Activated CD8-positive, alpha-beta T cell treated with anti-CD3 and anti-CD28 coated beads, Interleukin-2, amount 10 ng/mL, durations not matched to agents 7 days and 5 days (primary cell): ENCODE data around the gene CASTOR2. TPM values are rescaled to one million over a fixed set of nuclear protein-coding genes. Genes with fewer than 3 reads are reported as not detected.
"Not testable (repeated sequence)": the region's sequence is repeated elsewhere in the genome, so short reads cannot be mapped to it uniquely, and the experiment has no call there.

ENCODE experiments used
- ATAC-seq: fragments of 150-1000 bp; cut with Tn5 transposase; one replicate; pipeline ENCODE4 v1.10.0; 2021; ENCODE audit warnings: moderate library complexity
- CTCF ChIA-PET: fragments of 350-600 bp; sonication (Branson Sonifier 250); formaldehyde crosslinking; loops from one replicate; lab custom pipeline; 2021; ENCODE audit warnings: antibody characterized with exemption; lab: Charles Lee
- POLR2A ChIA-PET: fragments of 350-600 bp; sonication (Branson Sonifier 250); formaldehyde crosslinking; loops from one replicate; lab custom pipeline; 2021; ENCODE audit warnings: antibody characterized with exemption; lab: Charles Lee
- DNase-seq: peaks from one replicate; pipeline ENCODE4 v3.0.0-alpha.2; 2020
- H3K27ac Mint-ChIP-seq: one replicate; pipeline ENCODE4 v1.8.0; 2021; ENCODE audit warnings: mild to moderate bottlenecking, mixed read lengths
- H3K27me3 Mint-ChIP-seq: one replicate; pipeline ENCODE4 v1.8.0; 2021; ENCODE audit warnings: low read depth, mixed read lengths
- H3K36me3 Mint-ChIP-seq: one replicate; pipeline ENCODE4 v1.8.0; 2021; ENCODE audit warnings: low read depth, mixed read lengths
- H3K4me1 Mint-ChIP-seq: one replicate; pipeline ENCODE4 v1.8.0; 2021; ENCODE audit warnings: low read depth, mixed read lengths
- H3K4me3 Mint-ChIP-seq: one replicate; pipeline ENCODE4 v1.8.0; 2021; ENCODE audit warnings: mild to moderate bottlenecking, mixed read lengths
- H3K9me3 Mint-ChIP-seq: one replicate; pipeline ENCODE4 v1.8.0; 2022; ENCODE audit warnings: mixed read lengths; ENCODE audit not compliant: insufficient read depth
- total RNA-seq, 2 experiments: library from RNA; stranded (reverse); gene quantifications; one replicate each; pipeline ENCODE4 v1.2.3, GENCODE V29; 2021

The CASTOR2 gene
- total RNA-seq: 1 to 10 TPM; 3.3 to 4.4 TPM

DNA sequence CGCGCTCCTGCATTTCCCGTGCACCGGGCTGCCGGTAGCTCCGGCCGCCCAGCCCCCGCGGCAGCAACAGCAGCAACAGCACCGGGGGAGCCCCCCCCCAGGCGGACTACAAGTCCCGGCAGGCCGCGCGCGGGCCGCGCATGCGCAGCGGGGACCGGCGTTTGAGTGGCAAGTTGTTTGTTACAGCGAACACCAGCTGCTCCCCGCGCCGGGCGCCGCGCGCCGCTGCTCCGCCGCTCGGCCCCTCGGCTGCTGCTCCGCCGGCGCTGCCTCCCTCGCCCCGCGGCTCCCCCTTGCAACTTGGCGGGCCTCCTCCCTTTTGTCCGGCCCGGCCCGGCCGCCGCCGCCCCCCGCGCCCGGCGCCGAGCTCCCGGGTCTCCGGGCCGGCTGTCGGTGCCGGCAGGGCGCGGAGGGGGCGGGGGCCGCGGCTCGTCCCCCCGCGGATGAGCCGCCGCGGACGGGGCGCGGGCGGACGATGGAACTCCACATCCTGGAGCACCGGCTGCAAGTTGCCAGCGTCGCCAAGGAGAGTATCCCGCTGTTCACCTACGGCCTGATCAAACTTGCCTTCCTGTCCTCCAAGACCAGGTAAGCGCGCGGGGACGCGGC, at the start of gene CASTOR2:
Gene CASTOR2 (plus strand): TSS at position 195 of the 609 bp plus-strand sequence. CDS start 281 bp downstream, at position 476.
- peak within 1 kb of the TSS; percentile 46 for H3K4me3 Mint-ChIP-seq
- H3K4me1 Mint-ChIP-seq, CTCF ChIA-PET, H3K9me3 Mint-ChIP-seq, POLR2A ChIA-PET, H3K36me3 Mint-ChIP-seq, H3K27ac Mint-ChIP-seq, H3K27me3 Mint-ChIP-seq: not testable (repeated sequence)
- DNase-seq: peak; percentile 79
- peak; percentile 94 for ATAC-seq

DNA sequence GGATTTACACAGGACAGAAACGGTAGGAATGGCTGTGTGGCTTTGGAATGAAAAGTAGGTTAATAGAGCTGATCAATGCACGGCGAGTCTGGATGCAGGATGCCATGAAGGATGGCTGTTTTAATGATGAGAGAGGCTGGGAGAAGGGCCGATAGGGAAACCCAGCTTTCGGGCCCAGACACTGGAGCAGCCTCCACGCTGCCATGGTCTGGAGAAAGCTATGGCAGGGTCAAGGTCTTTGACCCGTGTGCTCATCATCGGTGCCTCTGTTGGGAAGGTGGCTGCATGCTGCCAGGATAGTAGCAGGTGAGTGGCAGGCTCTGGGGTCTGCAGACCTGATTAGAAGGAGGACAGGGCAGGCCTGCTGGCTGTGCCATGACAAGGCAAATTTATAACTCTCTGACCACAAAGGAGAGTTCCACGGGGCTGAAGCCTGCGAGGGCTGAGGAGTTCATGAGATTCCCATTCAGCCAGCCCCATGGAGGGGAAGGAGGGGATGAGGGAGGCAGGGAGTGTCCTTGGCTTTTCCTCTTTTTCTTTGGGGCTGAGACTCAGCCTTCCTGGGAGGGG, 42.1 kb upstream of the CASTOR2 start:
- CTCF ChIA-PET, DNase-seq, H3K27ac Mint-ChIP-seq, H3K9me3 Mint-ChIP-seq, ATAC-seq, H3K36me3 Mint-ChIP-seq, H3K4me1 Mint-ChIP-seq, H3K27me3 Mint-ChIP-seq, POLR2A ChIA-PET, H3K4me3 Mint-ChIP-seq: not testable (repeated sequence)

- H3K4me3 Mint-ChIP-seq, H3K9me3 Mint-ChIP-seq, POLR2A ChIA-PET, H3K27me3 Mint-ChIP-seq, ATAC-seq, CTCF ChIA-PET, H3K36me3 Mint-ChIP-seq, H3K4me1 Mint-ChIP-seq, H3K27ac Mint-ChIP-seq, DNase-seq: not testable (repeated sequence)
Measured at GRCh38 chr7:74923644-74924043, 40.9 kb upstream of the CASTOR2 start.

- H3K27ac Mint-ChIP-seq, H3K4me1 Mint-ChIP-seq, DNase-seq, POLR2A ChIA-PET, H3K36me3 Mint-ChIP-seq, H3K9me3 Mint-ChIP-seq, H3K4me3 Mint-ChIP-seq, H3K27me3 Mint-ChIP-seq, CTCF ChIA-PET: not testable (repeated sequence)
- ATAC-seq: peak; percentile 29
Measured at GRCh38 chr7:74926968-74927367, 37.5 kb upstream of the CASTOR2 start.

GRCh38 chr7:74931563-74932328, 32.8 kb upstream of the CASTOR2 start:
- POLR2A ChIA-PET, H3K9me3 Mint-ChIP-seq, H3K27me3 Mint-ChIP-seq, CTCF ChIA-PET, H3K4me3 Mint-ChIP-seq, H3K36me3 Mint-ChIP-seq, ATAC-seq, DNase-seq, H3K4me1 Mint-ChIP-seq, H3K27ac Mint-ChIP-seq: not testable (repeated sequence)

DNA sequence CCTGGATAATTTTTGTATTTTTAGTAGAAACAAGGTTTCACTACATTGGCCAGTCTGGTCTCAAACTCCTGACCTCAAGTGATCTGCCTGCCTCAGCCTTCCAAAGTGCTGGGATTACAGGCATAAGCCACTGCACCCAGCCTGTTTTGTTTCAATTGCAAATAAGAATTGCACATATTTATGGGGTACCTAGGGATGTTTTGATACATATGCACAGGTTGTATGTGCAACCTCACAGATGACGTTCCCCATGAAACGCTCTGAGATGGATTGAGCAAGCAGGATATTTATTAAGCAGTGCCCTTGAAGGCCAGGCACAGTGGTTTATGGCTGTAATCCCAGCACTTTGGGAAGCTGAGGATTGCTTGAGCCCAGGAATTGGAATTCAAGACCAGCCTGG, 25.1 kb upstream of the CASTOR2 start:
- CTCF ChIA-PET, H3K4me1 Mint-ChIP-seq, H3K36me3 Mint-ChIP-seq, H3K27ac Mint-ChIP-seq, POLR2A ChIA-PET, H3K27me3 Mint-ChIP-seq, ATAC-seq, DNase-seq, H3K9me3 Mint-ChIP-seq, H3K4me3 Mint-ChIP-seq: not testable (repeated sequence)

DNA sequence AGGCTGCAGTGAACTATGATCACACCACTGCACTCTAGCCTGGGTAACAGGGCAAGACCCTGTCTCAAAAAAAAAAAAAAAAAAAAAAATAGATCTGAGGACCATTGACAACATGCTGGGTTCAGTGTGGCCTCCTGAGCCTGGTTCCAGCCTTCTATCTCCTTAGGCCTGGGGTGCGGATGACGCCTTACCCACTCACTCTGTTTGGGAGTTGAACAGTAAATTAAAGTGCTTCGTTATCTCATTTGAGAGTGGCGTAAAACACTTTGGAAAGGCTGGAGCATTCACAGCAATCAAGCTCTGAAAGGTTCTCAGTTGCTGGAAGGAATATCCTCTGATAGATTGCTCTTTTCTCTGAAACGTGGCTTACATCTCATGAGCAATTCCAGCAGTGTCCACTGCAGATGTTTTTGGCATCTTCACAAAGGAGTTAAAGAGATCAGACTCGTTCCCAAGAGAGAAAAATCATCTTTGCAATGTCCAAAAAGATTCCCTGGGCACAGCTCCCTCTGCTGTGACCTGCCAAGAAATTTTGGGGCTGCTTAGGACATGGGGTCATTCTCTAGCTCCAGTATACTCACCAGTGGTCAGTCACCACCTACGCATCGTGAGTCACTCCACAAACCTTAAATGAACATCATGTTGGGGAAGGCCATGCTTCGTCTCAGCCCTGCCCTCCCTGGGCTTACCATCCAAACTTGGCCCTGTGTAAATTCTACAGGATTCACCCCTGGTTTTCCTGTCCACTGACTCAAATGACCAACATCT, 23.0 kb upstream of the CASTOR2 start:
- ATAC-seq, CTCF ChIA-PET, H3K36me3 Mint-ChIP-seq, H3K27me3 Mint-ChIP-seq, DNase-seq, H3K4me1 Mint-ChIP-seq, H3K27ac Mint-ChIP-seq, H3K4me3 Mint-ChIP-seq, H3K9me3 Mint-ChIP-seq, POLR2A ChIA-PET: not testable (repeated sequence)

GRCh38 chr7:74943923-74944322, 20.6 kb upstream of the CASTOR2 start:
- H3K4me1 Mint-ChIP-seq, DNase-seq, H3K4me3 Mint-ChIP-seq, POLR2A ChIA-PET, H3K27me3 Mint-ChIP-seq, H3K9me3 Mint-ChIP-seq, H3K27ac Mint-ChIP-seq, H3K36me3 Mint-ChIP-seq, CTCF ChIA-PET, ATAC-seq: not testable (repeated sequence)

DNA sequence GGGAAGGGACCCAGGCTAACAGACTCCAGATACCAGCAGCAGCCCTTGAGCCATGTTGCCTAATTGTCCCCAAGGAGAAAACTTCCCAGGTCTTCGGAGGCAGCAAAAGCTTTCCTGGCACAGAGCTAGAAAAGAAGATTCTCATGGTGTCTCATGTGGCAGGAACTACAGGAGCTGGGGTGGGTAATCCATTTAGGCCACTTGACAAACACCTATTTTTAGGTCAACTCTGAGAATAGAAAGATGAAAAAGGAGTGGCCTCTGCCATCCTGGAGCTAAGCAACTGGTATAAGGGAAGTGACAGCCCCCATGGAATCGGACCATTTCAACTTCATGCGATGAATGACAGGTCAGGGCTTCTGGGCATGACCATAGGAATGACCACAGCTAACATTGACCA, 16.8 kb upstream of the CASTOR2 start:
- H3K9me3 Mint-ChIP-seq, H3K4me1 Mint-ChIP-seq, CTCF ChIA-PET, DNase-seq, POLR2A ChIA-PET, H3K27ac Mint-ChIP-seq, H3K36me3 Mint-ChIP-seq, ATAC-seq, H3K27me3 Mint-ChIP-seq, H3K4me3 Mint-ChIP-seq: not testable (repeated sequence)

DNA sequence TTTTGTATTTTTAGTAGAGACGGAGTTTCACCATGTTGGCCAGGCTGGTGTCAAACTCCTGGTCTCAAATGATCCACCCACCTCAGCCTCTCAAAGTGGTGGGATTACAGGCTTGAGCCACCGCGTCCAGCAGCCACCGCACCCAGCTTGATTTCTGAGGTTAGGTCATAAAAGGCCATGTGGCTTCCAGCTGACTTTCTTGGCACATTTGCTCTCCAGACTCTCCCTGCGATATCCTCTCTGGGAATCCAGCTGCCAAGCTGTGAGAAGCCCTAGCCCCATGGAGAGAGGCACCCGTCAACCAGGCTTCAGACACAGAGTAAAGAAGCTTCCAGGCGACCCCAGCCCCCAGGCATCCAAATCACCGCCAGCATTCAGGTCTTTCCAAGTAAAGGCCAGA, 10.7 kb upstream of the CASTOR2 start:
- POLR2A ChIA-PET, DNase-seq, ATAC-seq, H3K36me3 Mint-ChIP-seq, CTCF ChIA-PET, H3K27me3 Mint-ChIP-seq, H3K4me1 Mint-ChIP-seq, H3K27ac Mint-ChIP-seq, H3K4me3 Mint-ChIP-seq, H3K9me3 Mint-ChIP-seq: not testable (repeated sequence)

DNA sequence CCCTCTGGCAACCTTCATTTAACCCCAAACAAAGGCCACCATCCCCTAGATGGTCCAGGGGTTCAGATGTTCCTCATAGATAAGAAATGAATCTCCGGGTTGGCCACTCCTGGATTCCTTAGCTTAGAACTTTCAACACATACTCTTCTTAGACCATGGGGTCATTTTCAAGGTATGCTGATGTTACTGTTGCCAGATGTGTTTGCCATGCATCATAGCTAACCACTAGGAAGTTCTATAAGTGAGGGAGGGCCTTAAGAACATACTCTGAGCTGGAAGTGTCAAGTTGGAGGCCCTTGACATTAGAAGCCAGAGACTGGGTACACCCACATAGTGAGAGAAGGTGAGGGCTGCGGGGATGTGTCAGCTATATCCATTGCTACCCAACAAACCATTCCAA, 6.2 kb upstream of the CASTOR2 start:
- ATAC-seq, DNase-seq, H3K4me3 Mint-ChIP-seq, CTCF ChIA-PET, POLR2A ChIA-PET, H3K36me3 Mint-ChIP-seq, H3K27ac Mint-ChIP-seq, H3K4me1 Mint-ChIP-seq, H3K9me3 Mint-ChIP-seq, H3K27me3 Mint-ChIP-seq: not testable (repeated sequence)
